DMS79 (cell line): ENCODE results near the gene FAM204A.

ENCODE experiments used
- DNase-seq: peaks from one replicate; lab custom pipeline; 2025; lab: John Stamatoyannopoulos, UW

The FAM204A gene

DNA sequence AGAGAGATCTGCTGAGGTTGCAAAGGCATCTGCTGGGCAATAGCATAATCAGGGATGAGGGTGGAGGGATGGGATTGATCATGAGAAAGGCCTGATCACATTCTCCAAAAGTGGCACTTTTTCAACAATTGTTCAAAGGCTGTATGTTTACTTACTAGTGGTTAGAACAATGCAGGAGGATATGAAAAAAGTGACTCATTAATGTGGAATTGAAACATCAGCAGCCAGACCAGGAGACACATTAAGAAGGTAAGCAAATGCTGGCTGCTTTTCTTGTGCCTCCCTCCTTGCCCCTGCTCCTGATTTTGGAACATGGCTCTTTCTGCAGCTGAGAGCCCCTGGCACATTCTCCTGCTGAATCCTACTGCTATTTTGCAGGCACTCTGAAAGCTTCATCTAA is 63.5 kb downstream of the FAM204A start:
- no peak for DNase-seq

DNA sequence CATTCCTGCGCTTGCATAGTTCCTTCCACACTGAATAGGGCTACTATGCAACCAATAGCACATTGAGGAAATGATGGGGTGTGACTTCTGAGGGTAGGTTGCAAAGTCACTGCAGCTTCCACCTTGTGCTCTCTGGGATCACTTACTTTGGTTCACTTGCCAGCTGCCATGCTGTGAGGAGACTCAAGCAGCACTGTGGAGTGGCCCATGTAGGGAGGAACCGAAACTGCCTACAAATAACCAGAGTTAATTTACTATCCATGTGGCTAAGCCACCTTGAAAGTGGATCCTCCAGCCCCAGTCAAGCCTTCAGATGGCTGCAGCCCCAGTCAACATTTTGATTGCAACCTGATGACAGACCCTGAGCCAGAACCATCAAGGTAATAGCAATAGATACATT is 64.3 kb downstream of the FAM204A start:
- DNase-seq = no peak

DNA sequence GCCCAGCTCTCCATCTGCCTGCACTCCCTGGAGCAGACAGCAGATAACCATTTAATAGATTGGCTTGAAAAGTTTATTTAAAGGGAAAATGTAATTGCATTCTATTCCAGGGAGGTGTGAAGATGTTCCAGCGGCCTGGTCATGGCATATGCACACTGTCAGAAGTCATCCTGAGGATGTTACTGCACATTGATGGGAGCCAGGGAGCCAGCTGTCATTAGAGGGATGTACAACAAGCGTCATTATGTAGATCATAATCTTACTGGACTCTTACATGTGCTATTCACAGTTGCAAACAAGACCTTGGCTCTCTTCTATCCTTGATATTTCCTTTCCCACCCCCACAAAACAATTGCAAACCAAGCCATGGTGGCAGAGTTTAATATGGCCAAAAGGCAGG is 65.4 kb downstream of the FAM204A start:
- no peak for DNase-seq

DNA sequence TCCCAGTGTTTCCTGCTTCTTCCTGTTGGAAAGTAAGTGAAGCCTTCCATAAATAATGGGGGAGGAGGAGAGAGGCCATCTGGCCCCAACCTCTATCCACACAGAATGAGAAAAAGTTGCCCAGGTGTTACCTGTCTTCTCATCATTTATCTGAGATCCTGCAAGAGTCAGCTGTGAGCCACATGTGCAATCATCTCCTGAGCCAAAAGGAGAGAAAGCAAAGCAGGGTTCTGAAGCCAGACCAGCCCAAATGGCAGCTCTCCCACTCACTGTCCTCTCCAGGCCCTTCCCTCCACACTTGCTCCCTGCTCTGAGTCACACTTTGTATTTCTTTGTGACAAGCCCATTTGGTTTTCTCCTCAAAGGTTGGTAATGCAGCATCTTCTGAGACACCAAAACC is 65.9 kb downstream of the FAM204A start:
- no peak for DNase-seq

DNA sequence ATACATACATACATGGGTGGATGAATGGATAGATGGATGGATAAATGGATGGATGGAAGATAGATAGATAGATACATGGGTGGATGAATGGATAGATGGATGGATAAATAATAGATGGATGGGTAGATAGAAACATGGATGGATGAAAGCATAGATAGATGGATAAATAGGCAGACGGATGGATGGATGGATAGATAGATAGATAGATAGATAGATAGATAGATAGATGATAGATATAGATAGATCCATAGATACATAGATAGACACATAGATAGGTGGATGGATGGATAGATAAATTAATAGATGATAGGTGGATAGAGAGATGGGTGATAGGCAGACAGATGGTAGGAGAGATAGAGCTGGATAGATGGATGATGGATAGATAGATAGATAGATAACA is 68.5 kb downstream of the FAM204A start:
- no peak for DNase-seq

DNA sequence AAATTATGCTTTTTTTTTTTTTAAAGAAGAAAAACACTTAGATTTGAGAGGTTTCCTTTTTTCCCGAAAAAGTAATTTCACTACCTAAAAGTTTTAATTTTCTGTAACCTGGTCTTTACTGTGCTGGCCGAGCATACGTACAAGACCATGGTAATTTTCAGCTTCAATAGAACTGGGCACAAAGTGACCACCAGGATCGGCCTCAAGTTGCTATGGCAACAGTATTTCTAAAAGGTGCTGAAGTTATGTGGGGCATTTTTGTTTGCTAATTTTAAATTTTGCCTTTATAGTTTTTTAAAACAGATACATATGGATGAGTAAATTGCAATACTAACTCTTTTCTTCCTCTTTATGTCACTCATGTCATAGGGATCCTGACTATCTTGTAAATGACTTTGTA is 69.4 kb downstream of the FAM204A start:
- DNase-seq = no peak

DNA sequence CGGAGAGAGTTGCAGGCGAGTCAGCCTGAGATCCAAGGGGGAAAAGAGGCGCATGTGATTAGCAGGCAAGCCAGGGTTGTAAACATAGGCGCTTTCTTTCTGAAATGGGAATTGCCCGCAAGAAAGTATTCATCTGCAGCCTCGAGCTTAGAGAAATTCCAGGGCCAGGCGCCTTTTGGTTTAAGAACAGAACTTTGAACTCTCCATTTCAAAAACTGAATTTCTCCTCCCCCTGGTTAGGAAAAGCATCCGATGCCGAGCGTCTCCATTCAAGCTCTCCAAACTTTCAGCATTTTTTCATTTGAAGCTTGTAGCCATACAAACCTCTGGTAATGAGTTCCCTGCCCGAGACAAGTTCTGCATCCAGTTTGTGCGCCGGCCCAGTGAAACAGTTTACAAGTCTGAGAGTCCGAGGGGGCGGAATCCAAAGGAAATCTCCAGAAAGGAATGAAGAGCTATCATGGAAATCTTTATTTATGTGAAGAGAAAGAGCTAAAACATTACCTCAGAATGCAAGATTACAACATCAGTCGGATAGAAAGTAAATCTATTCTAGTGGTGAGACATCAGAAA is 69.9 kb downstream of the FAM204A start:
- no peak for DNase-seq

DNA sequence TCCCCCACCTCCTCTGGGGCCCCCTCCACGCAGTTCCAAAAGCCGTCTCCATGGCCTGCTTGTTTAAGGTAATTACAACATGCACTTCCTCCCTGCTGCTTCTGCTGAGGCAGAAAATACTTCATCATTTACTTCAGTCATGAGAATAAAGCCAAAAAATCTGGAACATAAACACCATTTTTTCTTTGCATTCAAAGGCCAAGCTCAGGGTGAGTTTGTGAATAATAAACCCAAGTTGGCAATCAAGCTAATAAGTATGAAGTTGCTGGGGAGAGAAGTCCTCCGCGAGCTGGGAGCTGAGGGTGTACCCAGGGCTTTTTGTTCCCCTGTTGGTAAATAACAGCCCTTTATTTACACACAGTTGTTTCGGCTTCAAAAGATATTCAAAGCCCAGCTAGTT is 70.5 kb downstream of the FAM204A start:
- DNase-seq = no peak

DNA sequence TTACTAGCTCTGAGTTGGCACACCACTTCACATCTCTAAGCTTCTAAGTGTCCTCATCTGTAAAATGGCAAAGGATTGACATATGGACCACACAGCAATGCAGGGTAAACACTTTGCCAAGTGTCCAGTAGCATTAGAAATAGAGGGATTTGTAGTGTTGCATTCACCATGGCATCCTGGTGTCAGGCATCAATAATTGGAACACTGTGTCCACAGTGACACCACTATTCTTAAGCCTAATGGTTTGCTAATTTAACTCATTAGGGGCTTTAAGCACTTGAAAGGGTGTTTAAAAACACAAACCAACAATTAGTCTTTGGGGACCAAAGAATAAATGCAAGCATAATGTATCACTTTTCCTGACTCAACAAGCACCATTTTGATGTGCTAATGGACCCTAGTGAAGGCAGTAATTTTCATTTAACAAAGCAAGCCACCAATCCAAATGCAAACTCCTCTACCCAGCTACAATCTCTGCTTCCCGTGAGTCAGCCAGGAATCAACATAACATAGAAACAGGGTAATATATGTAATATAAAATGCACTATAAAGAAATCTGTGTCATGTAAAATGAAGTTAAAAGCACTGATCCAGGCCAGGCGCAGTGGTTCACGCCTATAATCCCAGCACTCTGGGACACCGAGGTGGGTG is 75.9 kb downstream of the FAM204A start:
- DNase-seq = no peak

DNA sequence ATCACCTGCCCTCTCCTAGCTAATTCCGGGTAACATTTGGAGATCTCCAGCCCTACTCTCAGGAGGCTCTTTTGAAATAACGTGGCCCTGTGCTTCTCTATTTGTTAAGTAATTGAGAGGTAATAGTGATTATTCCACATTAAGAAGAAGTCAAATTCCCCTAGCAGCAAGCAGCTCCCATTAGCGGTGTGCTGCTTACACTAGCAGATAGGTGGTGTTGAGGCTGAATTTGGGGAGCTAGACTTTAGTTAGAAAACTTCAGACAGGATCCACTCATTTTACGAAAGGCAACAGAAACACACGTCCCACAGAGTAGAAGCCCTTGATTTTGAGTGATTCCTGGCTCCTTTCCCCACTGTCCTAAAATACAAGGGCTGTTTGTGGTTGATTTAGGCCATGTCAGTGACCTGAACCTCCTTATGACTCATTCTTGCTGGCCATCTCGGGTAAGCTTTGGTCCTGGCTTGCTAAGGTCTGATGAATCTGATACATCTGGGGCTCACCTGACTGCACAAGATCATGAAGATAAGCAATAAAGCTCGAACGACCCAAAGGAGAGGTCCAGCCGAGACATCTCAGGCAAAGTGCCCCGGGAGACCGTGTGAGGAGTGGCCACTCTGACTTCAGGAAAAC is 77.2 kb downstream of the FAM204A start:
- DNase-seq = no peak

DNA sequence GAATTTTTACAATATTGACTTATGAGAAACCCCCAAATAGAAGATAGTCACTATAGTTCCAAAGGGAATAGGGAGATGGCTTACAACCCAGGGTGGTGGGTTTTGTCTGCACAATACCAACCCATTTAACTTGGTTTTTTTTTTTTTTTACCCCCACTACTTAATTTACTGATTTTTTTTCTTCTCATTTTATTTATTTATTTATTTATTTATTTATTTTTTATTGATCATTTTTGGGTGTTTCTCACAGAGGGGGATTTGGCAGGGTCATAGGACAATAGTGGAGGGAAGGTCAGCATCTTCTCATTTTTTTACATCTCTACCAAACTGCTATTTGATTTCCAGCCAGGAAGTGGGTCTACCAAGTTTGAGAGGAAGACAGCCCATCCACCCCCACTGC is 77.9 kb downstream of the FAM204A start:
- DNase-seq = no peak

DNA sequence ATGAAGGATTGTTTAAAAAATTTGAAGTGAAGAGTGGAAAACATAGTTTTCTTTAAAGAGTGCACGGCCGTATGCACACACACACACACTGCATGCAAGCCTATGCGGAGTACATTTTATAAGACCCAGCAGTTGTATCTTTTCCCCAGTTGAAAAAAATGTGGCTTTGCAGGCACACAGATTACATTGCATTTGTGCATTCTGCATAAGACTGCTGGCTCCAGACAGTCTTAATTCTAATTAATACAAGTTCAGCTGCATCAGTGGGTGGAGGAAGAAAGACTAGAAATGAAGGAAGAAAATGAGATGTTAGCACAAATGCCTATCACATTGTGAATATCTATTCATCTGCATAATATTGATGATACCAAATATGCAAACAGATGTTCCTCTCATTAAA is 79.6 kb downstream of the FAM204A start:
- no peak for DNase-seq

DNA sequence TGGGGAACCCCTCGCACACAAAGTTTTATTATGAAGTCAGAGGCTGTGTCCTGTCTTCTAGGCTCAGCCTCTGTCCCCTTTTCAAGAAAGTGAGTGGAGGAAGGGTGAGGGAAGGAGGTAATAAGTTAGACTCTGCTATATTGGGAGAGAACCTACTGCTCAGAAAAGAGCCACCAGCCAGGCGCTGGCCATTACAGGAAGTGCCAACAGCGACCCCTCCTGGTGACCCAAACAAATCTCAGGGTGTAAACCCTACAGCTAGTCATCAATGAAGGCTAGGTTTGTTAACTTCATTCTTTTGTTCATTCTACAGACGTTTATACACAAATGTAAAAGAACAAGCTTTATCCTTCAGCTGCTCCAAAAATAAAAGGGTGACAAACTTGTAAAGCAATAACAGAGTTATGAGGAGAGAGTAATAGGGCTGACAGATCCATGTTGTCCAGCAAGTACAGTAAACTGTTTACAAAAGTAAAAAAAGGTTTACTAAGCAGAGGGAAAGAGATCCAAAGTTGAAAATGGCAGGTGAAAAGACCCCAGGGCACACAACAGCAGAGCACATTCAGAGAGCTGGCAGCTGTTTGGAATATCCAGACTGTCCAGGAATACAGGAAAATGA is 82.7 kb downstream of the FAM204A start:
- no peak for DNase-seq

DNA sequence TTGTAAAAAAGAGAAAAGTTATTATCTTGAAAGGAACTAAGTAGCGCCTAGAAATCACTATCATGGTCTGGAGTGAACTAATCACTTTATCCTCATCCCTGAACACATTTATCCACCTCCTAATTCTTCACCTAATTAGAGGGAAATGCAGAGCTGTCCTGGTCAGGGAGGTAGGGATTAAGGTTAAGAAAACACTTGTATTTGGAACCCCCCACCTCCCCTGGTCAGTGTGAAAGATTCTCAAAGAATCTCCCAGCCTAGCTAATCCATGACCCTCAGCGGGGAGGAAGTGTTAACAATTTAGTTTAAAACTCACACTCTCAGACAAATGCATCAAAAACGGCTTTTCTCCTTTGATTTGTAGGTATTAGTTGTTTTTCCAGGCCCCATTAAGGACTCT is 83.8 kb downstream of the FAM204A start:
- DNase-seq = no peak

DNA sequence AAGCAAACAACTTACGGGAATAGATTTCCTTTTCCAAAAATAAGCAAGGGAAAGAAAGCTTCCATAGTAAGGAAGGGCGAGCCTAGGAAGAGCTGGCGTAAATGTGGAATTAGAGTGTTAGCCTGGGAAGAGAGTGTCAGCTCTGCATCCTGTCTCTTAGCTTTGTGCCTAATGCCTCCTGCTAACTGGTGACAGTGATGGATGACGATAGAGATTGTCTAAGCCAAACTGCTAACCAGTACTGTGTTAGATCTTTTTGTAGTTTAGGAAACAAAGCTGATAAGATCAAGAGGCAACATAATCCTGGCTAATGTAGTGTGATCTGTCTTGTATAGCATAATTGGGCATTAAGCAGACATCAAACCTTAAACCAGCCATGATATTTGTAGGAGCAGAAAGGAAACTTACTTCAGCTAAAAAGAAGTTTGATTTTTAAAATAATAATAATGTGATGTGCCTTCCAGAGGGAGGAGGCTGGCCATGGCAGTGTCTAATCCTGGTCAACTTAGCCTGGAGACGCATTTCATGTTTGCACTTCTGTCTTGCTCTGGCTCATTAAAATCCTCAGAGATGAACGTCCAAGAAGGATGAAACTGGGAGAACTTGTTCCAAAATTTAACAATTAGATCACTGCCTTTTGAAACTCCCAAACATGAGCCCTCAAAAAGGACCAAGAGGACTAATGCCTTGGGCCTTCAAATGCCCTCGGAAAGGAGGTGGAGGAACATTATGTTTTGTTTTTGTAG is 85.1 kb downstream of the FAM204A start:
- no peak for DNase-seq

DNA sequence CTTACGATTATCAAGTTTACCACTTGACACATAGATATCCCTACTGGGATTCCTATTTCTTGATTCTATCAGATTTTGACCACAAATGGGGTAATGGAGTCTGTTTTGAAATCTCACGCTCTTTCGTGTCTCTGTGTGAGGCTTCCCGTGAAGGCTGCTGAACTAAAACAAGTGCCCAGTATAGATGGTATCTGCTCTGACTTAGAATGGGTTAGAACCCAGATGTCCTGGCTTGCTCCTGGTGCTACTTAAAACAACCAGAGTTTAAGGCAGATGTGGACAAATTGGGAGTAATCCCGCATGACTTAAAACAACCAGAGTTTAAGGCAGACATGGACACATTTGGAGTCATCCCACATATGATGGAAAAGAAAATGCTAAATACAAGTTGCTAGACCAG is 85.9 kb downstream of the FAM204A start:
- no peak for DNase-seq

DNA sequence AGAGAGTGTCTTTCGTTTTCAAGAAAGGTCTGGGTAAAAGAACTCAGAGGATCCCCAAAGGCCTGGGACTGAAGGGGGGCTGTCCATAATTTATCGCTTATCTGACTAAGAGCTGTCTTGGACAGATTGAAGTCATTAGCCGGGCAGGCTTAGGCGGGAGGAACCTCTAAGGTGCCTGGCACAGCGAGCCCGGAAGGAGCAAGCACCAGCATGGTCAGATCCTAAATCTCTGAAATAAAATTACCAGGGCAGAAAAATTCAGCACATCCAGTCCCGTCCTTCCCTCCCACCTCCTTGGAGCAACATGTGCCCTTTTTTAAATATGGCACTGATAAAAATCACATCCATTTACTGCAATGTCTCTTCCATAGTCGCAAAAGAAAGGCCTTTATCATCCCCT is 86.8 kb downstream of the FAM204A start:
- no peak for DNase-seq

DNA sequence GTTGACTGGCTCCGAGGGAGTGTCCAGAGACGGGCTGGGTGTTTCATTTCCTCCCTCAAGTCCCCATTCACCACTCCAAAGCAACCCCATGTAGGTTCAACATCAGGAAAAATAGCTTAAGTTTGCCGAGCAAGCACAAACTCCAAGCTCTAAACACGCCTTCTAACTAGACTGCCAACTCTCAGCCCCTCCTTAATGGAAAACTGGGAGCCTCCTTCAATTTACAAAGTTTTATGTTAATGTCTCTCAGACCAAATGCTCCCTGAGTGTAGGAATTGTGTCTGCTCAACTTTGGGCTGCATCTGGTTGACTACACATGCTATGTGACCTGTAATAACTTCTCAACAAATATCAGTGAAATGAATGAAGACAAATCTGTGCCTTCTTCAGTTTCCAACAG is 87.5 kb downstream of the FAM204A start:
- no peak for DNase-seq

DNA sequence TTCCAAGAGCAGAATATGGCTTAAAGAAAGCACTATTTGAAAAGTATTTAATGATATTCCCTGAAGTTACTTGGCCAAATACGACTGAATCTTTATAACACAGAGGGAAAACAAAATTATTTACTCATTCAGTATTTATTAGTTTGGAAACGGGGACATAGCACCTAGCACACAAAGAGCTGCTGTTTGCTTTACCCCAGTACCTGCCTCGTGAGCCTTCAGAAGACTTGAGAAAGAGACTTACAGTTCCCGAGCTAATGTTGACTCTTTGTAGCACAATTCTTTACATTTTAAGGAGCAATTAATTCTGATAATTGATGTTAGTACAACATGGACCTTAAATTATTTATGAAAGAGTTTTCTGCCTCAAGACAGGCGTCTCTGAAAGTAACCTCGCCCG is 88.7 kb downstream of the FAM204A start:
- no peak for DNase-seq

DNA sequence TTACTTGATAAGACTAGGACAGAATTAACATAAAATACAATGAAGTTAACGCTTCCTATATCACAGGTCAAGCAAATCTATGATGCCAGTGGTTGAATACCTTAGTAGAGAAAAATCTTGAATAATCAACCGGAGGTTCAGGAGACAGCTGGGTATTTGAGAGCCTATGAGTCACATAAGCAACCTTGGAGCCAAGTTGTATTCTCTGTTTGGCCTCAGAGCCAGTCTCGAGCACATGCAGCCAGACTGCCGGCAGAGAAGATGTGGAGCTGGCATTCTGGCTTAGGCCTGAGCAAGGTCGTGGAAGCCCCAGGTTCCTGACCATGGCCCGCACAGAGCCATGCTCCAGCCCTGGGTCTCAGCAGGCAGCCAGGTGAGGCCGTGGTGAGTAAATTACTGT is 90.3 kb downstream of the FAM204A start:
- no peak for DNase-seq

DNA sequence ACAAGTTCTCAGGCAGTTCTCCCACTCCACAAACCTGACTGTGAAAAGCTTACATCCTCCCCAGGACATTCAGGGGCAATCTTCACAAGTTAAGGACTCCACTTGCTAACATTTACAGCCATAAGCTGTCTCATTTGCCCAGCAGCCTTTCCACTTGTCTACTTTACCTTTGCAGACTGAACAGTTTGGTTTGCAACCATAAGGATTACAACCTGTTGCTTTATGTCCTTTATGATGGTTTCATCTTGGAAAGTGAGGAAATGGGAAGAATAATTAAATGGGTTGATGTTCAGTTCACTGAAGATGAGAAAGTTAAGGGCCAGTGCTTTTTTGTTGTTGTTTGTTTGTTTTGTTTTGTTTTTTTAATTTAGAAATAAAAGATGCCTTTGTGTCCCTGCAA is 92.4 kb downstream of the FAM204A start:
- no peak for DNase-seq
